HepG2 (cell line): Measurements from ENCODE around the gene SMIM36. TPM values are rescaled to one million over a fixed set of nuclear protein-coding genes. Genes with fewer than 3 reads are reported as not detected.

Experiments used
- EEA1 ChIP-seq: sonication (generic); formaldehyde crosslinking; IDR thresholded peaks from 2 replicates; pipeline ENCODE4 v1.5.1; 2020; ENCODE audit warnings: mild to moderate bottlenecking, missing genetic modification reagents, borderline replicate concordance
- EP300 ChIP-seq, 3 experiments: sonication (generic) in 1 of 3; formaldehyde crosslinking in 1 of 3; IDR thresholded peaks; 2 replicates each; pipeline versions ENCODE4 v1.5.1 to v1.6.1; 2011 to 2020; ENCODE audit warnings: low read depth in 2 of 3, low read length in 2 of 3, borderline replicate concordance in 1 of 3, improper control_type of control experiment in 1 of 3, mild to moderate bottlenecking in 1 of 3, missing genetic modification reagents in 1 of 3, moderate library complexity in 1 of 3
- HMGA1 ChIP-seq: sonication (generic); formaldehyde crosslinking; conservative IDR thresholded peaks from 2 replicates; pipeline ENCODE4 v1.4.0; 2020; ENCODE audit warnings: missing genetic modification reagents
- HMGXB4 ChIP-seq, 2 experiments: sonication (generic) in 1 of 2; formaldehyde crosslinking in 1 of 2; IDR thresholded peaks; 2 replicates each; pipeline versions ENCODE4 v1.4.0 to v1.6.1; 2018 to 2020; ENCODE audit warnings: missing genetic modification reagents in 2 of 2, borderline replicate concordance in 1 of 2, low read depth in 1 of 2, mild to moderate bottlenecking in 1 of 2, missing biosample characterization in 1 of 2
- HNF1A ChIP-seq, 2 experiments: sonication (generic) in 1 of 2; formaldehyde crosslinking in 1 of 2; IDR thresholded peaks; 2 replicates each; pipeline versions ENCODE4 v1.4.0 to v1.6.1; 2016 to 2020; ENCODE audit warnings: borderline replicate concordance in 1 of 2, low read depth in 1 of 2, mild to moderate bottlenecking in 1 of 2, missing genetic modification reagents in 1 of 2
- NCOA1 ChIP-seq: sonication (generic); formaldehyde crosslinking; IDR thresholded peaks from 2 replicates; pipeline ENCODE4 v1.9.0; 2021; ENCODE audit warnings: missing genetic modification reagents
- NR0B2 ChIP-seq: sonication (generic); formaldehyde crosslinking; IDR thresholded peaks from 2 replicates; pipeline ENCODE4 v1.4.0; 2020; ENCODE audit warnings: mild to moderate bottlenecking, missing genetic modification reagents
- PHB2 ChIP-seq: fragments of 450-650 bp; IDR thresholded peaks from 2 replicates; pipeline ENCODE4 v1.6.1; 2018; ENCODE audit not compliant: partially characterized antibody
- PREB ChIP-seq: sonication (generic); formaldehyde crosslinking; IDR thresholded peaks from 2 replicates; pipeline ENCODE4 v1.4.0; 2020; ENCODE audit warnings: missing genetic modification reagents
- RARA ChIP-seq: IDR thresholded peaks from 2 replicates; pipeline ENCODE4 v1.6.1; 2016; ENCODE audit warnings: missing genetic modification reagents, missing compliant biosample characterization
- RBM39 ChIP-seq: fragments of 200-400 bp; formaldehyde crosslinking; IDR thresholded peaks from one replicate; pipeline ENCODE4 v1.6.1; 2018; ENCODE audit warnings: antibody characterized with exemption, mild to moderate bottlenecking, low read depth, low read length; ENCODE audit not compliant: poor library complexity, severe bottlenecking
- SKIL ChIP-seq: sonication (generic); formaldehyde crosslinking; IDR thresholded peaks from 2 replicates; pipeline ENCODE4 v1.8.0; 2022; ENCODE audit warnings: missing genetic modification reagents, mild to moderate bottlenecking, moderate library complexity, borderline replicate concordance
- SRF ChIP-seq: IDR thresholded peaks from 2 replicates; pipeline ENCODE4 v1.6.1; 2011; ENCODE audit warnings: mild to moderate bottlenecking, low read depth, low read length, moderate library complexity
- TAF1 ChIP-seq: sonication (generic); formaldehyde crosslinking; IDR thresholded peaks from 2 replicates; pipeline ENCODE4 v1.4.0; 2020; ENCODE audit warnings: missing genetic modification reagents
- ZBTB20 ChIP-seq: sonication (generic); formaldehyde crosslinking; IDR thresholded peaks from 2 replicates; pipeline ENCODE4 v1.8.1; 2023; ENCODE audit warnings: missing genetic modification reagents, low read depth, mild to moderate bottlenecking, borderline replicate concordance
- ZNF577 ChIP-seq: sonication (generic); formaldehyde crosslinking; IDR thresholded peaks from 2 replicates; pipeline ENCODE4 v1.4.0; 2020; ENCODE audit warnings: mild to moderate bottlenecking, low read depth, missing genetic modification reagents, borderline replicate concordance
- ZNF709 ChIP-seq: sonication (generic); formaldehyde crosslinking; IDR thresholded peaks from 2 replicates; pipeline ENCODE4 v1.5.0; 2020; ENCODE audit warnings: mild to moderate bottlenecking, missing genetic modification reagents
- polyA plus RNA-seq, 8 experiments: library from polyadenylated mRNA; depleted of rRNA in 3 of 8; stranded (reverse) in 7 of 8; unstranded in 1 of 8; fragments of >200 nt; fragmentation: Illumina TruSeq in 4 of 8; extraction: Trizol in 4 of 8; gene quantifications; 2 replicates each; pipeline versions ENCODE4 v1.2.1 to v1.2.3, GENCODE V29; 2011 to 2016; ENCODE audit warnings: low read depth in 4 of 8, missing spikeins in 1 of 8, mixed read lengths in 1 of 8; ENCODE audit not compliant: insufficient read depth in 1 of 8
- total RNA-seq, 5 experiments: library from RNA; depleted of rRNA; stranded (reverse); fragments of >200 nt; fragmentation: Illumina TruSeq; extraction: Trizol; gene quantifications; 2 replicates each; pipeline ENCODE4 v1.2.3, GENCODE V29; 2016; ENCODE audit warnings: low read depth in 1 of 5

The SMIM36 gene
- total and polyA plus RNA-seq, 2 of the 13 experiments (the other 11 are each of a cell fraction or from before 2014, with no cell fraction given): not detected

- no peak for TF ChIP-seq HNF1A (IDR thresholded peaks at IDR 0.05; ENCODE audit: low read depth)
- peak; percentile 44; the same call in 1 of the 2 replicates for TF ChIP-seq HNF1A (CRISPR knock-in tag; IDR thresholded peaks at IDR 0.05; ENCODE audit: borderline replicate concordance)
- TF ChIP-seq SRF: no peak
- no peak for TF ChIP-seq PHB2
- peak; percentile 31; the same call in 1 of the 2 replicates for TF ChIP-seq TAF1 (CRISPR knock-in tag)
- no peak for TF ChIP-seq EEA1 (CRISPR knock-in tag)
- TF ChIP-seq HMGXB4 (CRISPR knock-in tag; IDR thresholded peaks at IDR 0.05; ENCODE audit: borderline replicate concordance in 1 of 2, low read depth in 1 of 2): peak in 1 of 2 experiments; percentile 28; a peak in 1 of 4 replicates
- TF ChIP-seq ZNF577 (CRISPR knock-in tag): no peak
- no peak for TF ChIP-seq NR0B2
- peak; percentile 97 for TF ChIP-seq RARA (CRISPR knock-in tag)
- TF ChIP-seq NCOA1 (CRISPR knock-in tag): no peak
- no peak for TF ChIP-seq PREB (CRISPR knock-in tag)
- TF ChIP-seq RBM39: no peak
- no peak for TF ChIP-seq ZNF709 (CRISPR knock-in tag)
- TF ChIP-seq HMGA1: no peak
- peak in 1 of 2 experiments; percentile 63; a peak in 1 of 4 replicates for TF ChIP-seq EP300 (IDR thresholded peaks at IDR 0.05; ENCODE audit: low read depth in 2 of 2, low read length in 2 of 2)
- TF ChIP-seq EP300 (CRISPR knock-in tag; IDR thresholded peaks at IDR 0.05; ENCODE audit: borderline replicate concordance): peak; percentile 54; the same call in 1 of the 2 replicates
- no peak for TF ChIP-seq SKIL (CRISPR knock-in tag)
- no peak for TF ChIP-seq ZBTB20
These were observed 59.0 kb downstream of the SMIM36 start (continued) for GRCh38 chr17:55452139-55452790.
